ENCODE data around the gene SLC4A9.
"Not testable (repeated sequence)": the region's sequence is repeated elsewhere in the genome, so short reads cannot be mapped to it uniquely, and the experiment has no call there.

Gene SLC4A9

DNA sequence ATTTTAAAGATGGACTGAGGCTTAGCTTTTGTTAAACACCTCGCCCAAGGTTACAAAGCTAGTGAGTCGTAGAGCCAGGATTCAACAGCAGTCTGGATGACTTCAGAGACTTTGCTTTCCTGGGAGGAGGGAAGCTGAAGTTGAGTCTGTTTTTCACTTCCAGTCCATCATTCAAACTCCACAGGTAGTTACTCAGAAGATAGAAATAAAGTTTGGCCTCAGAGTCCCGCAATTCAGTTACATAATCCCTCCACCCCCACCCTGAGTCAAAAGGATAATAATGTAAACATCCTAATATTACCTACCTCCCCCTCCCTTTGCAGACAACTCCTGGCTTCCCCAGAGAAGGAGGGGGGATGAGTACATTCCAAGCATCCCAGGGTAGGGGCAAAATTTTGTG is 21.7 kb upstream of the SLC4A9 start:
- DNase-seq (ENCODE audit: low read depth in 3 of 3): no peak

DNA sequence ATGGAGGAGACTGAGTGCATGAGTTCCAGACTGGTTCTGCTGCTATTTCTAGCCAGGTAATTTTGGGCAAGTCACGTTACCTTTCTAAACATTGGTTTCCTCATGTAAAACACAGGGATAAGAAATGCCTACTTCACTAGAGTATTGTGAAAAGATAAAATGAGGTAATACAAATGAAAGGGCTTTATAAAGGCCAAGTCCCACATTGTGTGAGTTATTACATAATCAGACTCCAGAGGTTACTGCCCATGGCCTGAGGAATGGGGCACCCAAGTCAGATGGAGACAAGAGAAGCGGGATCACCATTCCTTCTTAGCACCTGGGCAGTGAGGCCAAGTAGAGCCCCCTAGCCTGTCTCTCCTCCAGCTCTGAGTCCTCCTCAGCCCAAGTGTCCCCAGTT is 21.1 kb upstream of the SLC4A9 start:
- no peak for DNase-seq (ENCODE audit: low read depth in 3 of 3)

DNA sequence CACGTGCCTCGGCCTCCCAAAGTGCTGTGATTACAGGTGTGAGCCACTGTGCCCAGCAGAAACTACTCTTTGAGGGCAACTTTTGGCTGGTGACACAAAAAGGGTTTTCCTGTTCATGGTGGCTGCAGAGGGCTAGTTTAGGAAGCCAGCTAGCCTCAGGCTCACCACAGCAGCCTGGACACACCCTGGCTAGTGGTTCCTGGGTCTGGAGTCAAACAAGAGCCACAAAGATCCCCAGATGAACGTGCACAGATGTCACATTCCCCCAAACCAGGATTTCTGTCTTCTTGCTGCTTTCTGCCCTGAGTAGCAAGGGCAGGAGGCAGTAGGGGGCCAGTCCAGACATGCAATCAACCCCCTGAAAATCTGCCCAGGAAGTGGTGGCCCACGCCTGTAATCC is 20.4 kb upstream of the SLC4A9 start:
- DNase-seq (ENCODE audit: low read depth in 3 of 3): no peak

GRCh38 chr5:140340605-140341121 is 19.3 kb upstream of the SLC4A9 start:
- no peak for DNase-seq (ENCODE audit: low read depth in 3 of 3)

DNA sequence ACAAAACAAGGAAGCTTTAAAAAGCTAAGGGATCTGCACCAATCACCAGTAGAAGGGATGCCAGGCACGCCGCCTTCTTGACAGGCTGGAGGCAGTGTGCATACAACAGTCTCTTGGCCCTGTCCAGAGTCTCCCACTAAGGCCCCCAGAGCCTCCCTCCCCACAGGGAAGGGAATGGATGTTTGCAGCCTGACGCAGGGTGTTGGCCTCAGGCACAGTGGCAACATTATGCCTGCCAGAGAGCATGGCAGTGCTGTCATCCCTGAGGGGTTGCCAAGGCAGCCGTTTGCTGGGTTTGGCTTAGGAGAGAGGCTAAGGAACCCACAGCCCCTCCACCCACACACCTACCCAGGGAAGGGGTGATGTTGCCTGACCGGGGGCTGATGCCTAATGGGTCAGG is 18.4 kb upstream of the SLC4A9 start:
- DNase-seq (ENCODE audit: low read depth in 3 of 3): no peak

DNA sequence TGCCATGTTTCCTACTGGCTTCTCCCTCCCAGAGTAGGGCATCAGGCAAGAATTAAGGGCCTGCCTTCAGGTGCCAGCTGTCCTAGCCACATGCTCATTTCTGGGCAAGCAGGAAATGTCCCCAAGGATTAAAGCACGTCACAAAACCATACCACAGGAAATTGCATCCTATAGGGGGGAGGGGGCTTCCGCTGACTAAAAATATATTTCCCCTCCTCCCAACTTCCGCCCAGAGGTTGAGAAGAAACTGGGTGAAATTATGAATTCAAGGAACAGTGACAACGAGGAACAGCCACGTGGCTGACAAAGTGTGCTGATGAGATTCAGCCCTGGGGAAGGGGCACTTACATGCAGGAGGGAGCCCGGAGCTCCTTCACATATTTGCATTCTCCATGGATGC is 17.7 kb upstream of the SLC4A9 start:
- DNase-seq (ENCODE audit: low read depth in 3 of 3): no peak

DNA sequence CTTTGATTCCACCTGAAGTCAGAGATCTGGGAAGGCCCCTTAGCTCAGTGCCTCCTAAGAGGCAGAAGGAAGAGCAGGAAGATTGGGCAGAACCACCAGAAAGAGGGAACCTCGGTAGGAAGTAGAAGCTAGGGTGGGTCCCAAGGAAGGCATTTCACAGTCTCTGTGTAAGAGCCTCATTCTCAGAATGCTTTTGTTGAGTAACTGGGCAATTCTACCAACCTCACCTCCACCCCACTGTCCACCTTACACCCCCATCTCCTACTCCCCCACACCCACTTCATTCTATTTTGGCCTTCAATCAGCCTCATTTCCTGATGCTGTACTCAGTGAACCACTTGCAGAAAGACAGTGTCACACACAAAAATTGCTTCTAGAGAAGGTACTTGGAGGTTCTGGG is 17.1 kb upstream of the SLC4A9 start:
- DNase-seq (ENCODE audit: low read depth in 3 of 3): no peak

- DNase-seq (ENCODE audit: low read depth in 3 of 3): not testable (repeated sequence)
Measured at GRCh38 chr5:140343849-140344248, 16.1 kb upstream of the SLC4A9 start.

DNA sequence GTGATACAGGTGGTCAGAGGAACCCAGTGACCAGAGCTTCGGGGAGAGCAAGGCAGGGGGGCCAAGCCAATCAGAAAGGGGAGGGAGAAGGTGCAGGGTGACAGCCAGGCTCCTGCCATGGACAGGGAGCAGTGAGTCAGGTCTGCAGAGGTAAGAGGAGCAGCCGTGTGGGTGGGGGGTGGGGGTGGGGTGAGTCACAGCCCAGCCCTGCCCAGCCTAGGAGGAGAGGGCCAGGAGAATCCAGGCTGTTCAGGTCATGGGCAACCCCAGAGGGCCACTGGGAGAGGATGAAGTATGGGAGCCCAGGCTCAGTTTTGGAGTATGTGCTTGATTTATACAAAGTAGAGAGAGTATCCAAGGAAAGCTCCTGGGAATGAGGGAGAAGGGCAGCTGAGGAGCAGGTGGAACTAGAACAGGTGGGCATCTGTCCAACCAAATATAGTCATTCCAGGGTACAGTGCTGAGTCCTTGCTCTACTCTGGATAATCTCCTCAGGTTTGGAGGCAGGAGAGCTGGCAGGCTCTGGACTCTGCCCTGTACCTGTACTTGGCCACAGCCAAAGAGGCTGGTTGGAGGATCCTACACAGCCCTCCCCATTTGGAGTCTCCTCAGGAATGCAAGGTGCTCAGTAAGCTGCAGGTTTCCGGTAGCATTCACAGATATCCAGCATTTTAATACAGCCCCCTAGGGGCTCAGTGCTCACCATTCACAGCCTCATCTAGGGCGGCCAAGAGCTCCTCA is 15.1 kb upstream of the SLC4A9 start:
- no peak for DNase-seq (ENCODE audit: low read depth in 3 of 3)

GRCh38 chr5:140345919-140346347 is 14.1 kb upstream of the SLC4A9 start:
- DNase-seq (ENCODE audit: low read depth in 3 of 3): no peak

DNA sequence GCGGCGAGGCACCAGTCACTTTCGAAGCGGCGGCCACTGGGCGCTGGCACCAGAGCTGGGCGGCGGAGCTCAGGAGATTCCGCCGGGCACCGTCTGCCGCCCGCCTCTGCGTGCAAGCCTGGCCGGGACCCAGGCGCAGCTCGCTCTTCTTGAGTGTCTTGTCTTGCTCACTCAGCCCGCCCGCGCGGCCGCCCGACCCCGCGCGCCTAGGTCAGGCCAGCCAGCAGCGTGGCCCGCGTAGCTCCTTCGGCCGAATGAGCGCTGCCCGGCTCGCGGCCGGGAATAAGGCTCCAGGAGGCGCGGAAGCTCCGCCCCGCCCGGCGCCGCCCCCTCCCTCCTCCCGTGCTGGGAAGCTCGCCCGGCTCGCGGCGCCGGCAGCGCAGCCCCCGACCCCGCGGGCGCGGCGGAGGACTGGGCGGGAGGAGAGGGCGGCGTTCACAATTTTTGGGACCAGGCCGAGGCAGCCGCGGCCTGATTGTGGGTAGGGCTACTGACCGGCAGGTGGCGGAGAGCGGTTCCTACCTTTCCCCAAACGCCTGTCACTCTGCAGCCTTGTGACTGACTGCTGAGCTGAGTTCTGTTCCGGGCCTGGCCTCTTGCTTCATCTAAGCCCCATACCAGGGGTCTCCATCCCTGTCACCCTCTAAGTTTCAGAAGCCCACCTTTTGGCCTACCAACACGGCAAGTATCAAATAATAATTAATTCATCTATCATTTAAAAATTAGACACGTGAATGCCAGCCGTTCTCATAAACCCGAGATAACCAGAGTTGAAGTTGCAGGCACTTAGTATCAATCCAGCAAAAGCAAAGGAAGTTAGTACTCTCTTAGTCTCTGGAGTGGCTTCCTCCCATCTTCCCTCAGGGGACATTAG is 13.4 kb upstream of the SLC4A9 start, which contains the start of gene HBEGF:
TSS of gene HBEGF (minus strand) at position 256 of the 874 bp plus-strand sequence. CDS start 275 bp downstream, outside the sequence.
- DNase-seq (ENCODE audit: low read depth in 3 of 3): peak in 2 of 3 experiments; percentile 24 to 43

- DNase-seq (ENCODE audit: low read depth in 3 of 3): no peak
Measured at GRCh38 chr5:140347360-140347759, 12.6 kb upstream of the SLC4A9 start.

DNA sequence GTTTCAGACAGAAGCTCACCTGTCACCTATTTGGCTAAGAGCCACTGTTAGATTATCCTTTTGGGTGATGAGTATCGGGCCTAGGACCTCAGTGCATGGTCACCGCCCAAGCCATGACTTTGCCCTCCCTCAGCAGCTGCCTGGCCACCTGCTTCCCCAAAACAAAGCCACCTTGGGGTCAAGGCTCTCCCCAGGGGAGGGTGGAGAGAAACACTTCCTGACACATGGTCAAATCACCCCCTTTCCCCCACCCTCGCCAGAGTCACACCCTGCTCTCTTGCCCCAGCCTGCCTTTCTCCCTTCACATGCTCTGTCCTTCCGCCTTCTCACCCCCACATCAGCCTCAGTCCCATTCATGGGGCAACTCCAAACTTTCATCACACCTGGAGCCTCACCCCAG is 11.9 kb upstream of the SLC4A9 start:
- DNase-seq (ENCODE audit: low read depth in 3 of 3): no peak

DNA sequence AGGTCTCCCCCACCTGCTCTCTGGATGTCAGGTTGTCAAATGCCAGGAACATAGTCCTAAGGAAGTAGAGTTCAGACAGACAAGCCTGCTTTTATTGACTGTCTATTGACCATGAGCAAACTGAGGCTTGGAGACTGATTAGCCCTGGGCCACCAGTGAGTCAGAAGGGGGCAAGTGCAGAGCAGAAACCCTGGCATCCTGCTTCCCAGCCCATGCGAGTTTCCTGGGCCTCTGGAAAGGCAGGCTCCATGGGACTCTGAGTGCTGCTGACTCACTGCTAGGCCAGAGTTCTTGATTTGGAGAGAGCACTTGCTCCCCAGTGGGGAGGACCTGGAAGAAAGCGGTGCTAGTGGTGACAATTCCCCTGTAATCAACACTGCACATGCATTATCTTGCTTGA is 10.8 kb upstream of the SLC4A9 start:
- no peak for DNase-seq (ENCODE audit: low read depth in 3 of 3)

- peak in 1 of 3 experiments; percentile 46 for DNase-seq (ENCODE audit: low read depth in 3 of 3)
Measured at GRCh38 chr5:140351609-140352334, 8.2 kb upstream of the SLC4A9 start.

DNA sequence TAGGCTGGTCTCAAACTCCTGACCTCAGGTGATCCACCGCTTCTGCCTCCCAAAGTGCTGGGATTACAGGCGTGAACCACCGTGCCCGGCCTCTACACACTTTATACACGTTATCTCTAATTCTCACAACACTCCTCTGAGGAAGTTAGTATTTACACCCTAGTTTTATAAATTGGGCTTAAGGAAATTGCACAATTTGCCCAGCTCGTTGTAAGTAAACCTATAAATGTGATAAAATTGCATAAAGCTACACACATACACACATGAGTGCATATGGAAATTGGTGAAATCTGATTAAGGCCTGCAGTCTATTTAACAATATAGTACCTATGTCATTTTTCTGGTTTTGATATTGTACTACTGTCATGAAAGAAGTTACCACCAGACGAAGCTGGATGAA is 4.4 kb upstream of the SLC4A9 start:
- DNase-seq (ENCODE audit: low read depth in 3 of 3): no peak

DNA sequence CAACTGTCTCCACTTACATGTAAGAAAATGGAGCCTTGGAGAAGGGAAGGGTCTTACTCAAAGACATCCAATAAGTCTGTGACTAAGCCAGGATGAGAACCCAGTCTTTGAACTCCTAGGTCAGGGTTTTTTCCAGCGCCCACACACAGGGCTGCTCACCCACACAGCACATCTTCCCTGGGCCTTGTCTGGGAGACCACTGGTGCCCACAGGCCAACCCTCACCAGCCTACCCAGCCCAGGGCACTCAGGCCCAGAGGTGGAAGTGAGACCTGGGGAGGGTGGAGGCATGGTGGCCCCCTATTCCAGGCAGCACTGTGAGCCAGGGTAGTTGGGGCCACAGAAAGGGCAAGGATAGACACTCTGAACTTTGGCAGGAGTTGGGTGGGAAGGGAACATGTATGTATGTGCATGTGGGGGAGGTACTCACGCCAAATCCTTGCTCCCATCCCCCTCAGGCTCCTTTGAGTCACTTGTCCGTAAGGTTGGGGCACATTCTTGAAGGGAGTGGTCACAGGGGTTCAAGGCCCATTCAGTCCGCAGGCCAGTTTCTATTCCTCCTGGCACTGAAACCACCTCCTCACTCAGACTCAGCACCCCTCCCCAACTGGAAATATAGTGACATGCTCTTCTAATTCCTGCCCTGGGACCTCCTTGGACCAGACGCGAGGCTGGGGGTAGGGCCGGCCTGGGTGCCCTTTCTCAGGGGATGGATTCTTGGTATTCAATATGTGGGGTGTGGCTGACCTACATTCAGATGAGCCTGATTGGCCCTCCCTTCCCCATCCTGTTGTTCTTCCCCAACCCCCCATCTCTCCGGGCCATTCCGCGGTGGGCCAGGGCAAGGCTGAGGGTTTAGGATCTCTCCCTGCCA is 2.9 kb upstream of the SLC4A9 start:
- no peak for DNase-seq (ENCODE audit: low read depth in 3 of 3)

- DNase-seq (ENCODE audit: low read depth in 3 of 3): peak; percentile 49 to 58 (median 58)
Measured at GRCh38 chr5:140357726-140358093, 2.3 kb upstream of the SLC4A9 start.

DNA sequence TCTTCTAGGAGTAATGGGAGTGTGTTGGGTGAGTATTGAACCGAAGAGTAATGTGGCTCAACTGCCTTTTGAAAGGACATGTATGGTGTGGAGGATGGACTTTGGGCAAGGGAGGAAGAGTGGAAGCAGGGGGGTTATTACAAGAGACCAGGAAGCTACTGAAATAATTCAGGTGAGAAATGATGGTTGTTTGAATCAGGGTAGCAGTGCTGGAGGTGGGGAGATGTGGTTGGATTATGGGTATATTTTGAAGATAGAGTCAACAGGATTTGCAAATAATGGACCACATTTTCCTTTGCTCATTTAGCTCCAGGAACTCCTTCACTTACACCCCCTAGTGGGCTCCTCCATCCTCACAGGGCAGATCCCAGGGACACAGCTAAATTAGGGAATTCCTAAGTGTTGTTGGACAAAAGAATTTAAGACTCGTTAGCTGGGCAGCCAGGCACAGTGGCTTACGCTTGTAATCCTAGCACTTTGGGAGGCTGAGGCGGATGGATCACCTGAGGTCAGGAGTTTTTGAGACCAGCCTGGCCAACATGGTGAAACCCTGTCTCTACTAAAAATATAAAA is 1.2 kb upstream of the SLC4A9 start:
- DNase-seq (ENCODE audit: low read depth in 3 of 3): no peak

DNA sequence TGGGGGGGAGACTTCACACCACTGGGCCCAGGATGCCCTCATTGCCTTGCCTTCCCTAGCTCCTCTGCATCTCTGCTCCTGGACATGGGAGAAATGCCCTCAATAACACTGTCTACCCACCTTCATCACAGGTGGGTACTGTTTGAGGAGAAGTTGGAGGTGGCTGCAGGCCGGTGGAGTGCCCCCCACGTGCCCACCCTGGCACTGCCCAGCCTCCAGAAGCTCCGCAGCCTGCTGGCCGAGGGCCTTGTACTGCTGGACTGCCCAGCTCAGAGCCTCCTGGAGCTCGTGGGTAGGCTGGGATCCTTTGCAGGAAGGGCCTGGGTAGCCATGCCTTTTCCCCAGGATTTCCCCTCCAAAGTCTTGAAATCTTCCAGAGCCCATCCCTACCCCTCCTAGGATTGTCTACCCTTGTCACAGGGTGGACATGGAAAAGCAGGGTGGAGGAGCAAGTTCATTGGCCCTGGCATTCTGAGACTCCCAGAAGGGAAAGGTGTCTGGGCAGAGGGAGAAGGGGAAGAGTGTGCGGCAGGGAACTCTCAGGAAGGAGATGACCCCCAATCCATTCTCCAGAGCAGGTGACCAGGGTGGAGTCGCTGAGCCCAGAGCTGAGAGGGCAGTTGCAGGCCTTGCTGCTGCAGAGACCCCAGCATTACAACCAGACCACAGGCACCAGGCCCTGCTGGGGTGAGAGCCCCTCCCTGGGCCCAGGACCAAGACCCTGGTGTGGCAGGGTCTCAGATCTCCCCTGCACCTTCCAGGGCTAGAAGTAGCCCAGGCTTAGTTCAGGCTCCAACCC is 886 bp downstream of the SLC4A9 start:
- no peak for DNase-seq (ENCODE audit: low read depth in 3 of 3)

Data from stimulated activated CD4-positive, alpha-beta T cell treated with anti-CD3 and anti-CD28 coated beads, TNF-alpha, amount 100 ng/mL, for 4 hours (primary cell).